GM13976 (cell line): ENCODE data around the gene FAM241B.

Source experiments
- DNase-seq: peaks from one replicate; pipeline ENCODE4 v3.0.0; 2012; ENCODE audit warnings: low spot score
- in situ Hi-C: fragments of 300-500 bp; cut with MboI; formaldehyde crosslinking; loops from one replicate; pipeline ENCODE4 v1.12.0; 2022; ENCODE audit warnings: low sequenced_read_pairs, mixed read lengths, inconsistent platforms; ENCODE audit not compliant: unreplicated experiment
- TF ChIP-seq, protein P1 (sequence below): IDR thresholded peaks from 2 replicates; pipeline ENCODE4 v1.5.1; 2012; ENCODE audit warnings: borderline replicate concordance, mild to moderate bottlenecking; ENCODE audit not compliant: insufficient read depth; ENCODE audit errors: extremely low read depth, missing control alignments, control extremely low read depth

Gene FAM241B, protein sequence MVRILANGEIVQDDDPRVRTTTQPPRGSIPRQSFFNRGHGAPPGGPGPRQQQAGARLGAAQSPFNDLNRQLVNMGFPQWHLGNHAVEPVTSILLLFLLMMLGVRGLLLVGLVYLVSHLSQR

DNA sequence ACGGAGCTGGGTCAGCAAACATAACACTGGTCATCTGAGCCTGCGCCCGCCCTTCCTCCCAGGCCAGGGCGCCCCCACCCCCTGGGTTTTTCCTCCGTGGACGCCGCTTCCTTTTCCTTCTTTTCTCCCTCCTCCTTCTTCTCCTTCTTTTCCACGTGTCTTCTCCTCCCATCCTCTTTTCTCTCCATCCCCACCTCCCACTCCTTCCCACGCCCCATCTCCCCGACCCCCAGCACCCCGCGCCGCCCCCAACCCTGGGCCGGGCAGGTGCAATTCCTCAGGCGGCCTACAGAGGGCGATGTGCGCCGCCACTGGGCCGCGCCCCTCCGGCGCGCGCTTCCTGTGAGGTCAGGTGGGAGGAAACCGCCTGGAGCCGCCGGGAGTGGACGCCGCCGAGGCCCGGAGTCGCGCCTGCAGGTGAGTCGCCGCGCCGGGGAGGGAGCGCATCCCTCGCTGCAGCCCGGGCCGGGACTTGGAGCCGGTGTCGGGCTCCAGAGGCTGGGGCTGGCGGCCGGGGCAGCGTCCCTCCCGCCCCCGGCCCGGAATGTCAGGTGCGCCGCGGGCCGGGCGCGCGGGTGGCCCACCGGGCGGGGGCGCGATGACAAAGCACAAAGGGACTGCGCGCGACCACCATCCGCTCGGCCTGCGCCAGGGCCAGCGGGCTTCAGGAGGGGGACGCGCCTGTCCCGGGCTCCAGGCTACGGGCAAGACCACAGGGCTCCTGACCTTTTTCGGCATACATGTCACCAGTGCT lies at the start of gene FAM241B:
TSS of gene FAM241B (plus strand) at position 351 of the 754 bp plus-strand sequence. CDS start 1,497 bp downstream, outside the sequence.
- TF ChIP-seq, protein P1, sequence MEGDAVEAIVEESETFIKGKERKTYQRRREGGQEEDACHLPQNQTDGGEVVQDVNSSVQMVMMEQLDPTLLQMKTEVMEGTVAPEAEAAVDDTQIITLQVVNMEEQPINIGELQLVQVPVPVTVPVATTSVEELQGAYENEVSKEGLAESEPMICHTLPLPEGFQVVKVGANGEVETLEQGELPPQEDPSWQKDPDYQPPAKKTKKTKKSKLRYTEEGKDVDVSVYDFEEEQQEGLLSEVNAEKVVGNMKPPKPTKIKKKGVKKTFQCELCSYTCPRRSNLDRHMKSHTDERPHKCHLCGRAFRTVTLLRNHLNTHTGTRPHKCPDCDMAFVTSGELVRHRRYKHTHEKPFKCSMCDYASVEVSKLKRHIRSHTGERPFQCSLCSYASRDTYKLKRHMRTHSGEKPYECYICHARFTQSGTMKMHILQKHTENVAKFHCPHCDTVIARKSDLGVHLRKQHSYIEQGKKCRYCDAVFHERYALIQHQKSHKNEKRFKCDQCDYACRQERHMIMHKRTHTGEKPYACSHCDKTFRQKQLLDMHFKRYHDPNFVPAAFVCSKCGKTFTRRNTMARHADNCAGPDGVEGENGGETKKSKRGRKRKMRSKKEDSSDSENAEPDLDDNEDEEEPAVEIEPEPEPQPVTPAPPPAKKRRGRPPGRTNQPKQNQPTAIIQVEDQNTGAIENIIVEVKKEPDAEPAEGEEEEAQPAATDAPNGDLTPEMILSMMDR, result peak; percentile 87
- DNase-seq, result peak; percentile 91
- in situ Hi-C loops, result no loop called here

DNA sequence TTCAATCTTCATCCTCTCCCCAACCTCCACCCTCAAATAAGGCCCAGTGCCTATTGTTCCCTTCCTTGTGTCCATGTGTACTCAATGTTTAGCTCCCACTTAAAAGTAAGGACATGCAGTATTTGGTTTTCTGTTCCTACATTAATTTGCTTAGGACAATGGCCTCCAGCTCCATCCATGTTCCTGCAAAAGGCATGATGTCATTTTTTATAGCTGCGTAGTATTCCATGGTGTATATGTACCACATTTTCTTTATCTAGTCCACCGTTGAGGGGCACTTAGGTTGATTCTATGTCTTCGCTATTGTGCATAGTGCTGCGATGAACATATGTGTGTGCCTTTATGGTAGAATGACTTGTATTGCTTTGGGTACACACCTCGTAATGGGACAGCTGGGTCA lies 49.6 kb upstream of the FAM241B start:
- in situ Hi-C loops, result no loop called here
- DNase-seq, result no peak
- TF ChIP-seq, protein P1, result no peak

DNA sequence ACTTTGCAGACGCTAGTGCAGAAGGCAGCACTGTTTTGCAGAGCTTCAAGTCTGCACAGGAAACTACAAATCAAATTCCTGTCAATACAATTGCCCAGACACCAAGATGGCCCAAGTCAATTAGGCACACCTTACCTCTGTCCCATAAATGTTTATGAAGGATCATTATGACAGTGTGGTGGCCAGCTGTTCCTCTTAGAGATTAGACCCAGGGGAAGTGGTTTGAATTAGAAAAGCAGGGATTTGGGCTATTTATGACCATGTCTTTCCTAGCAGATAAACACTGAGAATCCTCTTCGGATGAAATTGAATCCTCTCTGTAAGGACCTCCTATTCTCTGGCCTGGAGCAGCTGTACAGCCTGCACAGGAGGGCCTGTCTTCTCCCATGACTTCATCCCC lies 46.9 kb upstream of the FAM241B start:
- no peak for DNase-seq
- in situ Hi-C loops, result no loop called here

DNA sequence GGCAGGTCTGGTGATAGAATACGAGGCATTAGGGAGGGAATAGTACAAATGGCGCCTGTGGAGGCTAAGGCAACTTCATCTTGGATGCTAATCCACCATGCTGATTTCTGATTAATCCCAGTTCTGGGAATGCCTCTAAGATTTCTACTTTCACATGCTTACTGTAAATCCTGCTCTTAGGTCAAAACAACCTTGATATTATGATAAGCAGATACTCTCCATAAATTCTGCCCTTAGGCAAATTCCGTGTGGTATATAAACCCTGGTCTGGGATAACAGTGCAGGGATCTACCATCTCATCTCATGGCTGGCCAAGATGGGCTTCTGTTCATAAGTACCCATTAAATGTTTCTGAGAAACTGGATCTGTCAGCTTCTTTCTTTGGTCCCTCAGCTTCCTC lies 45.4 kb upstream of the FAM241B start:
- in situ Hi-C loops, result no loop called here
- no peak for DNase-seq
- TF ChIP-seq, protein P1, result no peak

More for the DNA sequence above, 46.9 kb upstream of the FAM241B start:
- TF ChIP-seq, protein P1, result no peak

DNA sequence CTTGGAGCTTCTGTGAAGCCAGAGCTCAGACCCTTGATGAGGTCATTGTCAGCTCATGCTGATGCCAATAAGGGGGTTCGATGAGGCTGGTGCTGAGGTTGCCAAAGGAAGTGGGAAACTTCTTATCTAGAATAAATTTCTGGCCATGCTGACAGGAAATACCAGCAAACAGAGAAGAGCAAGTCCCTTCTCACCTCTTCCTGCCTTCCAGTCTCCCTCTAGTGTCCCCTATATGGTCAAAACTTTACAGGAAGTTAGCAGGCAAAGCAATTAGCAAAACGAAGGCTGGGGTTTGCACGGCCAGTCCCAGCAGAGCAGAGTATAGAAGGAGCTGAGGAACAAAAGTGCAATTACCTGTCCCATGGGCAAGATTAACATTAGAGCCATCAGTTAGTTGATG lies 41.7 kb upstream of the FAM241B start:
- no peak for DNase-seq
- in situ Hi-C loops, result no loop called here

DNA sequence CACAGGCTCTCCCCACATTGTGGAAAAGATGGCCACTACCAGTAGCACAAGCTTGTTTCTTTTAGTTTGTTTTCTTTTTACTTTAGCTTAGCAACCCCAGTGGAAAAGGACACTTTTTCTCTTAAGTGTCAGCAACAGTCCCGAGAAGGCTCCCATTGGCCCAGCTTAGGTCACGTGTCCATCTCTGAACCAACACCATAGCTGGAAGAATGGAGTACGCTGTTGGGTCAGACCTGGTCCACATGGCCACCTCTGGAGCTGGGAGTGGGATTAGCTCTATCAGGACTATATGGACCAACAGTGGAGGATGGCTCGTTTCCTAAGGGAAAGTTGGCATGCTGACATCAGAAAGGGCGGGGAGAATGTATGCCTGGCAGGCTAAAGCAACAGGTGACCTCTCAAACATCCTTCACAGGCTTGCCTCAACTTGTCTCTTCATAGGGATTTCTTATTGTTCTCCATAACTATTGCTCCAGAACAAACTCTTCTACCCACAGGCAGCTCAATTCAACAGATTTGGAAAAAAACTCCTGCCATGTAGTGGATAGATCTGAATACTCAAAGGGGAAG lies 29.2 kb upstream of the FAM241B start:
- no peak for DNase-seq
- TF ChIP-seq, protein P1, result no peak
- in situ Hi-C loops, result no loop called here

More for the DNA sequence above, 41.7 kb upstream of the FAM241B start:
- TF ChIP-seq, protein P1, result no peak
